Fibroblast of lung (primary cell): ENCODE measurements around the gene CCDC34. TPM values are rescaled to one million over a fixed set of nuclear protein-coding genes. Genes with fewer than 3 reads are reported as not detected.

Source experiments
- DNase-seq, 2 donors: peaks; one replicate each; pipeline versions ENCODE4 v3.0.0 to v3.0.0-alpha.2; 2010; ENCODE audit warnings: low read depth in 2 of 2
- H2AFZ ChIP-seq: 2 replicates; pipeline ENCODE4 v1.5.1; 2012; ENCODE audit warnings: low read length, control low read depth, inconsistent platforms
- H3K27ac ChIP-seq: 2 replicates; pipeline ENCODE4 v1.5.1; 2011; ENCODE audit warnings: low read length, control low read depth; ENCODE audit not compliant: insufficient read depth
- H3K27me3 ChIP-seq: 2 replicates; pipeline ENCODE4 v1.5.1; 2011; ENCODE audit warnings: mild to moderate bottlenecking, low read length; ENCODE audit not compliant: control insufficient read depth, insufficient read depth
- H3K36me3 ChIP-seq: 2 replicates; pipeline ENCODE4 v1.5.1; 2011; ENCODE audit warnings: low read length; ENCODE audit not compliant: control insufficient read depth, insufficient read depth
- H3K4me1 ChIP-seq: 2 replicates; pipeline ENCODE4 v1.5.1; 2011; ENCODE audit warnings: low read length; ENCODE audit not compliant: control insufficient read depth, insufficient read depth; ENCODE audit errors: extremely low read depth
- H3K4me2 ChIP-seq: 2 replicates; pipeline ENCODE4 v1.5.1; 2011; ENCODE audit warnings: low read length, control low read depth; ENCODE audit not compliant: insufficient read depth; ENCODE audit errors: extremely low read depth
- H3K4me3 ChIP-seq, 4 experiments: fragments of 200-600 bp in 1 of 4; sonication (generic) in 1 of 4; replicated peaks in 1 of 4; 2 replicates each; pipeline ENCODE4 v1.5.1; 2011 to 2016; ENCODE audit warnings: low read length in 4 of 4, low read depth in 3 of 4, mild to moderate bottlenecking in 3 of 4, control low read depth in 2 of 4, inconsistent platforms in 1 of 4, mixed read lengths in 1 of 4; ENCODE audit not compliant: insufficient read depth in 1 of 4; ENCODE audit errors: control extremely low read depth in 1 of 4
- H3K79me2 ChIP-seq: 2 replicates; pipeline ENCODE4 v1.5.1; 2012; ENCODE audit warnings: mild to moderate bottlenecking, low read length, inconsistent platforms; ENCODE audit not compliant: control insufficient read depth, insufficient read depth
- H3K9ac ChIP-seq: 2 replicates; pipeline ENCODE4 v1.5.1; 2011; ENCODE audit warnings: mild to moderate bottlenecking, low read length, control low read depth; ENCODE audit not compliant: insufficient read depth
- H3K9me3 ChIP-seq: 2 replicates; pipeline ENCODE4 v1.5.1; 2012; ENCODE audit warnings: low read depth, low read length; ENCODE audit not compliant: control insufficient read depth, insufficient read depth
- H4K20me1 ChIP-seq: 2 replicates; pipeline ENCODE4 v1.5.1; 2011; ENCODE audit warnings: low read length; ENCODE audit not compliant: control insufficient read depth, insufficient read depth; ENCODE audit errors: extremely low read depth
- EZH2 ChIP-seq: IDR thresholded peaks from 2 replicates; pipeline ENCODE4 v1.5.1; 2012; ENCODE audit warnings: low read length, control low read depth, mild to moderate bottlenecking; ENCODE audit errors: missing control alignments
- polyA plus RNA-seq, 2 donors: library from polyadenylated mRNA; depleted of rRNA in 1 of 2; stranded (reverse) in 1 of 2; unstranded in 1 of 2; fragments of >200 nt; gene quantifications; 2 replicates each; pipeline ENCODE4 v1.2.1, GENCODE V29; 2011 to 2012; ENCODE audit warnings: missing spikeins in 1 of 2
- total RNA-seq: library from RNA; depleted of rRNA; stranded (reverse); fragments of >200 nt; gene quantifications from 2 replicates; pipeline ENCODE4 v1.2.1, GENCODE V29; 2014
- TF ChIP-seq, protein P1 (sequence below), 2 donors: IDR thresholded peaks in 1 of 2; conservative IDR thresholded peaks in 1 of 2; 1 replicate in 1 of 2; 2 replicates in 1 of 2; pipeline ENCODE4 v1.5.1; 2011 to 2012; ENCODE audit warnings: low read length in 2 of 2, control low read depth in 1 of 2, inconsistent platforms in 1 of 2, low read depth in 1 of 2, mild to moderate bottlenecking in 1 of 2

CCDC34 gene
- total and polyA plus RNA-seq, 2 donors (not counting 1 experiment from before 2014, with no cell fraction given): 3.8 to 4.6 TPM

DNA sequence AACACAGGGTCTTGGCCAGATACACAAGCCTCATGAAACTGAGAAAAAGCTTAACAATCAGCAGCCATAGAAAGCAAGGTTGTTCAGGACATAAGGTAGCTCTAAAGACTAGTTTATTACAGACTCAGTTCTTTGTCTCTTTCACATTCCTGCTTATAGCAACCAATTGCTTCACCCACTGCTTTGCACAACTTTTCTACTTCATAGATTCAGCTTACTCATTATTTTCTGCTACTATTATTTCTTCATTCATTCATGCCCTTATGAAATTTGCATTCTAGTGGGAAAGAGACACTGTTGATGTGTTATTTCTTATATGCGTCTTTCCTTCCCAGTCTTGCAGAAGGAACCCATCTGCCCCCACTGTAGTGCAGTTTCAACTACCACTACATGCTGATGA lies 4.7 kb downstream of the CCDC34 start:
- H3K4me2 ChIP-seq: no peak overlapping the region
- no peaks in the 10 kb centered on the region for H3K9me3 ChIP-seq
- H3K4me3 ChIP-seq: no peak overlapping the region
- H3K4me1 ChIP-seq: peaks cover under 1% of the 10 kb centered on the region
- no peak overlapping the region for H2AFZ ChIP-seq
- TF ChIP-seq EZH2: no peak
- TF ChIP-seq, protein P1, sequence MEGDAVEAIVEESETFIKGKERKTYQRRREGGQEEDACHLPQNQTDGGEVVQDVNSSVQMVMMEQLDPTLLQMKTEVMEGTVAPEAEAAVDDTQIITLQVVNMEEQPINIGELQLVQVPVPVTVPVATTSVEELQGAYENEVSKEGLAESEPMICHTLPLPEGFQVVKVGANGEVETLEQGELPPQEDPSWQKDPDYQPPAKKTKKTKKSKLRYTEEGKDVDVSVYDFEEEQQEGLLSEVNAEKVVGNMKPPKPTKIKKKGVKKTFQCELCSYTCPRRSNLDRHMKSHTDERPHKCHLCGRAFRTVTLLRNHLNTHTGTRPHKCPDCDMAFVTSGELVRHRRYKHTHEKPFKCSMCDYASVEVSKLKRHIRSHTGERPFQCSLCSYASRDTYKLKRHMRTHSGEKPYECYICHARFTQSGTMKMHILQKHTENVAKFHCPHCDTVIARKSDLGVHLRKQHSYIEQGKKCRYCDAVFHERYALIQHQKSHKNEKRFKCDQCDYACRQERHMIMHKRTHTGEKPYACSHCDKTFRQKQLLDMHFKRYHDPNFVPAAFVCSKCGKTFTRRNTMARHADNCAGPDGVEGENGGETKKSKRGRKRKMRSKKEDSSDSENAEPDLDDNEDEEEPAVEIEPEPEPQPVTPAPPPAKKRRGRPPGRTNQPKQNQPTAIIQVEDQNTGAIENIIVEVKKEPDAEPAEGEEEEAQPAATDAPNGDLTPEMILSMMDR (conservative IDR thresholded peaks at IDR 0.05 in 1 of 2, IDR thresholded peaks at IDR 0.05 in 1 of 2; ENCODE audit: low read depth in 1 of 2, low read length in 2 of 2): no peak
- peak in 1 of 2 donors; percentile 38 for DNase-seq
- no peaks in the 10 kb centered on the region for H3K36me3 ChIP-seq
- no peaks in the 10 kb centered on the region for H3K79me2 ChIP-seq
- no peaks in the 10 kb centered on the region for H4K20me1 ChIP-seq
- H3K27ac ChIP-seq: no peak overlapping the region
- H3K9ac ChIP-seq: no peak overlapping the region
- no peaks in the 10 kb centered on the region for H3K27me3 ChIP-seq

DNA sequence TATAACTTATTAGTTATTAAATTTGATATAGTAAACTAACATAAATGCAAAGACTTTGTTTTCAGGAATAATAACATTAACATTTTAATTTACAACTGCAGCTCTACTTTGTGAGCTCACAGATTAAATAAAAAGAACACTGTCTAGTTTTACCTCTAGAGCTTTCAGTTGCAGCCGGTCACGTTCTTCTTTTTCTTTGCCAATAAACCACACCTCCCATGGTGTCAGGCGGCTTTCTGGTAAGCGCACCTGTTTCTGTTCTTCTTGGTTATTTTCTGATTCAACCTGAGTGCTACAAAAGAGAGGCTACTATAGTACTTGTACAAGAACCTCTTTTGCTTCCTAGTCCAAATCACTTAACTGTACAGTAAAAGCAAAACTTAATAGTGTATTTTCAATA lies 5.8 kb downstream of the CCDC34 start:
- TF ChIP-seq EZH2: no peak
- TF ChIP-seq, protein P1 (conservative IDR thresholded peaks at IDR 0.05 in 1 of 2, IDR thresholded peaks at IDR 0.05 in 1 of 2; ENCODE audit: low read depth in 1 of 2, low read length in 2 of 2): no peak

DNA sequence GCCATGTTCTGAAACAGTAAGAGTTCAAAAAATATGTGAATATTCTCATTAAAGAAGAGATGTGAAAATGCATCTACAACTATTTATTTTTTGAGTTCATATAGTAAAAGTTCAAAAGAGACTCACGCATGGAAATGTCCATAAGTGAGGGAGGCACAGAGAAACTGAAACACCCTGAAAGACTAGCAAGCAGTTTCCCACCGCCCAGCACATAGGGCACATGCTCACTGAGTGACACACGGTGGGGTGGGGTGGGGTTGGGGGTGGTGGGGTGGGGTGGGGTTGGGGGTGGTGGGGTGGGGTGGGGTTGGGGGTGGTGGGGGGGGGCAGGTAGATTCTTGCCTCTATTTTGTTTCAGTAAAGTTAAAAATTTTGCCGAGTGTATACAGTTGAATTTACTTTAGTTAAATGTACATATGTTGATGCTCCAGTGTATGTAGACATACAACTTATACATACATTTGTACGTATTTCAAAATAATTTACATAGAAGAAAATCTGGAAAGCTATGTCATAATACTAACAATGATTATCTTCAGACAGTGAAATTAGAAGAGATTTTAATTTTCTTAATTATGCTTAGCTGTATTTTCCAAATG lies 6.3 kb downstream of the CCDC34 start:
- Histone ChIP-seq H2AFZ (no peak overlapping the region), H3K27ac (no peak overlapping the region), H3K9me3 (no peaks in the 10 kb centered on the region), H3K36me3 (no peaks in the 10 kb centered on the region), H3K4me2 (no peak overlapping the region), H3K27me3 (no peaks in the 10 kb centered on the region), H3K4me1 (no peaks in the 10 kb centered on the region), H3K9ac (no peak overlapping the region), H4K20me1 (no peaks in the 10 kb centered on the region), H3K79me2 (no peaks in the 10 kb centered on the region), H3K4me3 (no peak overlapping the region)
- TF ChIP-seq, protein P1 (conservative IDR thresholded peaks at IDR 0.05 in 1 of 2, IDR thresholded peaks at IDR 0.05 in 1 of 2; ENCODE audit: low read depth in 1 of 2, low read length in 2 of 2): no peak
- no peak for TF ChIP-seq EZH2
- no peak for DNase-seq

More for the DNA sequence above, 5.8 kb downstream of the CCDC34 start:
- Histone ChIP-seq H3K4me1 (no peaks in the 10 kb centered on the region), H3K4me3 (no peak overlapping the region), H3K27ac (no peak overlapping the region), H3K79me2 (no peaks in the 10 kb centered on the region), H3K9ac (no peak overlapping the region), H3K4me2 (no peak overlapping the region), H4K20me1 (no peaks in the 10 kb centered on the region), H2AFZ (no peak overlapping the region), H3K36me3 (no peaks in the 10 kb centered on the region), H3K27me3 (no peaks in the 10 kb centered on the region), H3K9me3 (no peaks in the 10 kb centered on the region)
- DNase-seq: no peak
